CD4-positive, CD25-positive, alpha-beta regulatory T cell (primary cell): Measurements from ENCODE around the gene DNAJC5. TPM values are rescaled to one million over a fixed set of nuclear protein-coding genes. Genes with fewer than 3 reads are reported as not detected.
"Not testable (repeated sequence)": the region's sequence is repeated elsewhere in the genome, so short reads cannot be mapped to it uniquely, and the experiment has no call there.

Experiments used
- ATAC-seq, 2 donors: fragments of 150-1000 bp; cut with Tn5 transposase; one replicate each; pipeline ENCODE4 v1.10.0; 2021; ENCODE audit warnings: low read depth in 2 of 2, moderate number of reproducible peaks in 2 of 2, moderate library complexity in 1 of 2
- DNase-seq, 3 donors: peaks; one replicate each; pipeline versions ENCODE4 v3.0.0 to v3.0.0-alpha.2; 2012 to 2022; ENCODE audit warnings: mixed read lengths in 1 of 3
- H3K27ac ChIP-seq: one replicate; pipeline ENCODE4 v1.7.0; 2013; ENCODE audit warnings: mild to moderate bottlenecking, low read length; ENCODE audit not compliant: insufficient read depth, poor library complexity, severe bottlenecking
- H3K27me3 ChIP-seq: one replicate; pipeline ENCODE4 v1.7.0; 2013; ENCODE audit warnings: low read length; ENCODE audit not compliant: control insufficient read depth, insufficient read depth
- H3K36me3 ChIP-seq: one replicate; pipeline ENCODE4 v1.7.0; 2013; ENCODE audit warnings: mild to moderate bottlenecking, low read length, moderate library complexity; ENCODE audit not compliant: control insufficient read depth, insufficient read depth
- H3K4me1 ChIP-seq: 2 replicates; pipeline ENCODE4 v1.7.0; 2013; ENCODE audit warnings: mild to moderate bottlenecking, low read length; ENCODE audit not compliant: insufficient read depth, control insufficient read depth, poor library complexity, severe bottlenecking
- H3K4me3 ChIP-seq: one replicate; pipeline ENCODE4 v1.7.0; 2013; ENCODE audit warnings: low read depth, mild to moderate bottlenecking, low read length, moderate library complexity
- H3K9me3 ChIP-seq, 2 experiments: 1 replicate in 1 of 2; 2 replicates in 1 of 2; pipeline ENCODE4 v1.7.0; 2013; ENCODE audit warnings: low read length in 2 of 2, mild to moderate bottlenecking in 1 of 2, moderate library complexity in 1 of 2; ENCODE audit not compliant: control insufficient read depth in 2 of 2
- H3K27ac Mint-ChIP-seq, 3 donors: one replicate each; pipeline ENCODE4 v1.8.0; 2020 to 2022; ENCODE audit warnings: mild to moderate bottlenecking in 3 of 3, mixed read lengths in 3 of 3, moderate library complexity in 2 of 3
- H3K27me3 Mint-ChIP-seq: one replicate; pipeline ENCODE4 v1.8.0; 2022; ENCODE audit warnings: mild to moderate bottlenecking, mixed read lengths
- H3K36me3 Mint-ChIP-seq: one replicate; pipeline ENCODE4 v1.8.0; 2020; ENCODE audit warnings: mixed read lengths
- H3K4me1 Mint-ChIP-seq, 4 donors: one replicate each; pipeline ENCODE4 v1.8.0; 2020 to 2022; ENCODE audit warnings: mixed read lengths in 4 of 4, mild to moderate bottlenecking in 1 of 4
- H3K4me3 Mint-ChIP-seq, 4 donors: one replicate each; pipeline ENCODE4 v1.8.0; 2020 to 2022; ENCODE audit warnings: mild to moderate bottlenecking in 4 of 4, mixed read lengths in 4 of 4, moderate library complexity in 3 of 4
- H3K9me3 Mint-ChIP-seq, 7 donors: one replicate each; pipeline ENCODE4 v1.8.0; 2020 to 2022; ENCODE audit warnings: mixed read lengths in 7 of 7, mild to moderate bottlenecking in 3 of 7, moderate library complexity in 2 of 7
- polyA plus RNA-seq, 4 donors: library from polyadenylated mRNA; unstranded; fragments of 300-500 nt; fragmentation: Illumina TruSeq; gene quantifications; one replicate each; pipeline ENCODE4 v1.2.3, GENCODE V29; 2021
- total RNA-seq: library from RNA; stranded (reverse); gene quantifications from one replicate; pipeline ENCODE4 v1.2.3, GENCODE V29; 2022

Gene DNAJC5
- total and polyA plus RNA-seq, 5 donors from 2014 or later: 5.0 to 34.9 (median 6.1) TPM

GRCh38 chr20:63863798-63864544 lies 31.0 kb upstream of the DNAJC5 start:
- peak; percentile 72 for ATAC-seq
- Mint-ChIP-seq H3K4me3 (peak overlapping the region; percentile 93 to 97 (median 95)), H3K9me3 (no peaks in the 10 kb centered on the region), H3K27me3 (peaks cover 6% of the 10 kb centered on the region), H3K36me3 (peaks cover 3% of the 10 kb centered on the region), H3K4me1 (peaks cover 0 to 40% (median 26%) of the 10 kb centered on the region in 4 donors), H3K27ac (peak overlapping the region; percentile 50 to 98 (median 94))
- Histone ChIP-seq H3K4me3 (peak overlapping the region; percentile 75), H3K27me3 (no peaks in the 10 kb centered on the region), H3K4me1 (peaks cover 30% of the 10 kb centered on the region), H3K9me3 (no peaks in the 10 kb centered on the region), H3K27ac (peak overlapping the region; percentile 90), H3K36me3 (peaks cover 5% of the 10 kb centered on the region)
- peak; percentile 69 to 93 (median 79) for DNase-seq

DNA sequence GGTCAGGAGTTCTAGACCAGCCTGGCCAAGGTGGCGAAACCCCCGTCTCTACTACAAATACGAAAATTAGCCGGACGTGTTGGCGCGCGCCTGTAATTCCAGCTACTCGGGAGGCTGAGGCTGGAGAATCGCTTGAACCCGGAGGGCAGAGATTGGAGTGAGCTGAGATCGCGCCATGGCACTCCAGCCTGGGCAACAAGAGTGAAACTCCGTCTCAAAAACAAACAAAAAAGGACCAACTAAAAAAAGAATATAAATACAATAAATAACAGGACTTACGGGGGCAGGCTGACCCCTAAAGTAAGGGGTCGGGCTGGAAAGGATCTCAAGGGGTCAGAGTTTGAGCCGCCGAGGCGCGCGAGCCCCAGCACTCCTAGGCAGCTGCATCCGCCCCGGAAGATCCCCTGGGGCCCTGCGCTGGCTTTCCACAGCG lies 30.4 kb upstream of the DNAJC5 start:
- H3K27ac ChIP-seq: peak overlapping the region; percentile 90
- peaks cover 6% of the 10 kb centered on the region for H3K27me3 Mint-ChIP-seq
- peak overlapping the region; percentile 93 to 97 (median 95) for H3K4me3 Mint-ChIP-seq
- no peaks in the 10 kb centered on the region for H3K9me3 Mint-ChIP-seq
- DNase-seq: no peak
- no peak for ATAC-seq
- peaks cover 29% of the 10 kb centered on the region for H3K4me1 ChIP-seq
- peaks cover 11% of the 10 kb centered on the region for H3K36me3 ChIP-seq
- peaks cover 0 to 34% (median 23%) of the 10 kb centered on the region in 4 donors for H3K4me1 Mint-ChIP-seq
- no peaks in the 10 kb centered on the region for H3K27me3 ChIP-seq
- peak overlapping the region; percentile 94 to 98 (median 98) for H3K27ac Mint-ChIP-seq
- peaks cover 6% of the 10 kb centered on the region for H3K36me3 Mint-ChIP-seq
- H3K4me3 ChIP-seq: peak overlapping the region; percentile 75
- H3K9me3 ChIP-seq: no peaks in the 10 kb centered on the region

DNA sequence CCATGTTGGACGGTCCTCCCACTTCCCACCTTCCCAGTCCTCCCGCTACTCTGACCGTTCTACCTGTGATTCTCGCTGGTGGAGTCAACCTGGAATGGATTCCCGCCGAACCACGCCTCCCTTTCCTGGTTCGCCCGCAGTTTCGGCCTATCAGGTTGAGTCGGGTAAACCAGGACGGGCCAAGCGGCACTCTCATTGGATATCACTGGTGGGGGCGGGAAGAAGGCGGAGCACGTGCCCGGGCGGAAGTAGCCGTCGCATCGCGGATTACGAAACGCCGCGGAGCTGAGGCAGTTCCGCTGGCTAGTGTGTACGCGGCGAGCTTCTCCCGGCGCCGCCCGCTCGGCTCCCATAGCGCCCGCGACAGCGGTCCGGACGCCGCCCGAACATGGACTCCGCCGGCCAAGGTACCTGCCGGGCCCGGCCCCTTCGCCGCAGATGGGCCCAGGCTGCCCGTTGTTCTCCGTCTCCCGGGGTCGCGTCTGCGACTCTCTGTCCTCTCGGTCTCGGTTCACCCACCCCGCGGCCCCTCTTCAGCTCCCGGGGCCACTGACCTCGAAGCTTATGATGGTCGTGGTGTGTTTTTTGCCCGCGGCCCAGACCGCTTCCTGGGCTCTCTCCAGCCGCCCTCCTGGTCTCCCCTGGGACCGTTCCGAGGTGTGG lies 29.8 kb upstream of the DNAJC5 start, which contains the start of gene TPD52L2:
TSS of gene TPD52L2 (plus strand) at position 293 of the 663 bp plus-strand sequence. CDS start at position 389, 96 bp downstream.
- peak; percentile 96 to 98 (median 98) for DNase-seq
- peaks cover 6% of the 10 kb centered on the region for H3K36me3 Mint-ChIP-seq
- no peaks in the 10 kb centered on the region for H3K9me3 ChIP-seq
- peak; percentile 87 to 93 for ATAC-seq
- peak within 1 kb of the TSS; percentile 93 to 97 (median 95) for H3K4me3 Mint-ChIP-seq
- peaks cover 6% of the 10 kb centered on the region for H3K27me3 Mint-ChIP-seq
- peaks cover 29% of the 10 kb centered on the region for H3K4me1 ChIP-seq
- H3K4me1 Mint-ChIP-seq: peaks cover 0 to 32% (median 23%) of the 10 kb centered on the region in 4 donors
- peak within 1 kb of the TSS; percentile 94 to 98 (median 98) for H3K27ac Mint-ChIP-seq
- no peaks in the 10 kb centered on the region for H3K27me3 ChIP-seq
- H3K4me3 ChIP-seq: peak within 1 kb of the TSS; percentile 75
- peaks cover 16% of the 10 kb centered on the region for H3K36me3 ChIP-seq
- peak within 1 kb of the TSS; percentile 90 for H3K27ac ChIP-seq
- no peaks in the 10 kb centered on the region for H3K9me3 Mint-ChIP-seq

DNA sequence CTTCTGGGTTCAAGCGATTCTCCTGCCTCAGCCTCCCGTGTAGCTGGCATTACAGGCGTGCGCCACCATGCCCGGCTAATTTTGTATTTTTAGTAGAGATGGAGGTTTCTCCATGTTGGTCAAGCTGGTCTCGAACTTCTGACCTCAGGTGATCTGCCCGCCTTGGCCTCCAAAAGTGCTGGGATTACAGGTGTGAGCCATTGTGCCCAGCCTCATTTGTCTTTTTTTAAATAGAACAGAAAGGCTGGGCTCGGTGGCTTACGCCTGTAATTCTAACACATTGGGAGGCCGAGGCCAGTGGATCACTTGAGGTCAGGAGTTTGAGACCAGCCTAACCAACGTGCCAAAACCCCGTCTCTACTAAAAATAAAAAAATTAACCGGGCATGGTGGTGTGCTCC lies 27.9 kb upstream of the DNAJC5 start:
- Histone ChIP-seq H3K36me3 (peaks cover 25% of the 10 kb centered on the region), H3K4me1 (peaks cover 29% of the 10 kb centered on the region)
- H3K27me3 Mint-ChIP-seq, H3K27ac ChIP-seq, H3K27me3 ChIP-seq, ATAC-seq, H3K36me3 Mint-ChIP-seq, H3K4me3 ChIP-seq, H3K9me3 Mint-ChIP-seq, H3K27ac Mint-ChIP-seq, DNase-seq, H3K9me3 ChIP-seq: not testable (repeated sequence)
- H3K4me1 Mint-ChIP-seq: peaks cover 0 to 32% (median 24%) of the 10 kb centered on the region in 4 donors
- peak overlapping the region; percentile 93 to 97 (median 95) for H3K4me3 Mint-ChIP-seq

DNA sequence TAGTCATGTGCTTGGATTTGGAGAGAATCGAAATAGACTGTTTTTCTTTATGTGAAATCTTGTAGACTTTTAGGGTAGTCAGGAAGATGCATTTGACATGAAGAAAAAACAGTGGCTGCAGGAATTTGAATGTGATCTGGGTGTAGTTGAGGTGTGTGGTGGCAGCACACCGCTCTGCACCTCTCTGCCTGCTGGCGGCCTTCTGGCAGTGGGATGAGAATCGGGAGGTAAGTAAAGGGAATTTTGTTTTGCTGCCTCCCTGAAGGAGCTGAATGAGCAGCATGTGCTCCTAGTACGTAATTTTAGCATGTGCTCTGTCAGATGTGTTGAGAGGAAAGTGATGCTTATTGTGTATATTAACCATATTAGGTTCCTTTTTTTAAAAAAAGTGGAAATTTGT lies 26.7 kb upstream of the DNAJC5 start:
- H3K36me3 Mint-ChIP-seq: peaks cover 8% of the 10 kb centered on the region
- no peak for ATAC-seq

DNA sequence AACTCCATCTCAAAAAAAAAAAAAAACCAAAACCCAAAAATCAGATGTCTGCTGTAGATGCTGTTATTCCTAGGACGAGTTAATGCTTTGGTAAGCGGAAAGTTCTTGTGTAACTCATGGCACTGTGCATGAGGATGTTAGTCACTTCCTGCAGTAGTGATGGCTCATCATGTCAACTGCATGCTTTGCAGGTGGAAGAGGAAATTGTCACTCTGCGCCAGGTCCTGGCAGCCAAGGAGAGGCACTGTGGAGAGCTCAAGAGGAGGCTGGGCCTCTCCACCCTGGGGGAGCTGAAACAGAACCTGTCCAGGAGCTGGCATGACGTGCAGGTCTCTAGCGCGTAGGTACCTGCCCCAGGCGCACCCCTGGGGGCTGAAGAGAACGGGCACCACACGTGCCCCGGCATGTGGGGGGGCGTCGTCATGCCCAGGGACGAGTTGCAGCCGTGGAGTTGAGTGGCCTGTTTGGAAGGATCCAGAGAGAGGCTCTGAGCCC lies 21.4 kb upstream of the DNAJC5 start:
- no peaks in the 10 kb centered on the region for H3K27me3 ChIP-seq
- DNase-seq: peak in 1 of 3 donors; percentile 75
- peak; percentile 70 to 79 for ATAC-seq
- H3K4me3 Mint-ChIP-seq: peak overlapping the region in 1 of 4 donors; percentile 21
- no peaks in the 10 kb centered on the region for H3K27me3 Mint-ChIP-seq
- H3K27ac ChIP-seq: no peak overlapping the region
- H3K36me3 ChIP-seq: peaks cover 68% of the 10 kb centered on the region
- H3K9me3 ChIP-seq: no peaks in the 10 kb centered on the region
- no peaks in the 10 kb centered on the region for H3K9me3 Mint-ChIP-seq
- H3K4me1 Mint-ChIP-seq: peaks cover 0 to 7% (median 6%) of the 10 kb centered on the region in 4 donors
- H3K4me3 ChIP-seq: no peak overlapping the region
- H3K36me3 Mint-ChIP-seq: peaks cover 29% of the 10 kb centered on the region
- H3K27ac Mint-ChIP-seq: no peak overlapping the region
- H3K4me1 ChIP-seq: no peaks in the 10 kb centered on the region

More for the DNA sequence above, 26.7 kb upstream of the DNAJC5 start:
- H3K27ac Mint-ChIP-seq: no peak overlapping the region
- H3K9me3 ChIP-seq: no peaks in the 10 kb centered on the region
- H3K4me3 ChIP-seq: no peak overlapping the region
- H3K4me1 Mint-ChIP-seq: peaks cover 0 to 31% (median 22%) of the 10 kb centered on the region in 4 donors
- H3K9me3 Mint-ChIP-seq: no peaks in the 10 kb centered on the region
- no peak overlapping the region for H3K27ac ChIP-seq
- H3K27me3 Mint-ChIP-seq: peaks cover 6% of the 10 kb centered on the region
- no peaks in the 10 kb centered on the region for H3K27me3 ChIP-seq
- peaks cover 27% of the 10 kb centered on the region for H3K4me1 ChIP-seq
- H3K36me3 ChIP-seq: peaks cover 27% of the 10 kb centered on the region
- DNase-seq: no peak
- peak overlapping the region in 2 of 4 donors; percentile 33 to 97 for H3K4me3 Mint-ChIP-seq

GRCh38 chr20:63874241-63874640 lies 20.7 kb upstream of the DNAJC5 start:
- H3K36me3 Mint-ChIP-seq: peaks cover 29% of the 10 kb centered on the region
- H3K27ac Mint-ChIP-seq: peak overlapping the region in 1 of 3 donors; percentile 77

More at GRCh38 chr20:63874241-63874640, 20.7 kb upstream of the DNAJC5 start:
- DNase-seq, H3K4me1 ChIP-seq, ATAC-seq, H3K4me3 ChIP-seq, H3K27me3 Mint-ChIP-seq, H3K9me3 Mint-ChIP-seq, H3K4me1 Mint-ChIP-seq, H3K4me3 Mint-ChIP-seq, H3K27ac ChIP-seq, H3K9me3 ChIP-seq, H3K27me3 ChIP-seq: not testable (repeated sequence)
- peaks cover 64% of the 10 kb centered on the region for H3K36me3 ChIP-seq
